ENCODE data around the gene OR10A6.

OR10A6 gene

GRCh38 chr11:7911011-7911410 is 20.1 kb downstream of the OR10A6 start:
- Histone ChIP-seq H3K9me3 (ENCODE audit: control insufficient read depth in 1 of 2, low read length in 2 of 2) (no peaks in the 10 kb centered on the region), H3K4me3 (ENCODE audit: low read depth in 1 of 2, low read length in 2 of 2) (no peak overlapping the region), H3K4me1 (ENCODE audit: control insufficient read depth in 1 of 2, insufficient read depth in 2 of 2, low read length in 2 of 2) (no peaks in the 10 kb centered on the region), H3K27me3 (ENCODE audit: control insufficient read depth in 1 of 2, insufficient read depth in 2 of 2, low read length in 2 of 2) (peaks cover 0 to 3% of the 10 kb centered on the region in 2 donors), H3K9ac (ENCODE audit: low read depth in 1 of 2, low read length in 2 of 2) (no peak overlapping the region), H3K27ac (ENCODE audit: low read depth, low read length) (no peak overlapping the region), H3K36me3 (ENCODE audit: control insufficient read depth in 1 of 2, insufficient read depth in 2 of 2, low read length in 2 of 2) (no peaks in the 10 kb centered on the region)

GRCh38 chr11:7910286-7910788 is 20.7 kb downstream of the OR10A6 start:
- H3K27me3 ChIP-seq (ENCODE audit: control insufficient read depth in 1 of 2, insufficient read depth in 2 of 2, low read length in 2 of 2), result peaks cover 0 to 3% of the 10 kb centered on the region in 2 donors

GRCh38 chr11:7909585-7910285 is 21.3 kb downstream of the OR10A6 start:
- Histone ChIP-seq H3K9ac (ENCODE audit: low read depth in 1 of 2, low read length in 2 of 2) (no peak overlapping the region), H3K4me1 (ENCODE audit: control insufficient read depth in 1 of 2, insufficient read depth in 2 of 2, low read length in 2 of 2) (no peaks in the 10 kb centered on the region), H3K27me3 (ENCODE audit: control insufficient read depth in 1 of 2, insufficient read depth in 2 of 2, low read length in 2 of 2) (peaks cover 0 to 3% of the 10 kb centered on the region in 2 donors), H3K9me3 (ENCODE audit: control insufficient read depth in 1 of 2, low read length in 2 of 2) (no peaks in the 10 kb centered on the region), H3K27ac (ENCODE audit: low read depth, low read length) (no peak overlapping the region), H3K4me3 (ENCODE audit: low read depth in 1 of 2, low read length in 2 of 2) (no peak overlapping the region), H3K36me3 (ENCODE audit: control insufficient read depth in 1 of 2, insufficient read depth in 2 of 2, low read length in 2 of 2) (no peaks in the 10 kb centered on the region)

More at GRCh38 chr11:7910286-7910788, 20.7 kb downstream of the OR10A6 start:
- H3K36me3 ChIP-seq (ENCODE audit: control insufficient read depth in 1 of 2, insufficient read depth in 2 of 2, low read length in 2 of 2), result no peaks in the 10 kb centered on the region
- H3K4me1 ChIP-seq (ENCODE audit: control insufficient read depth in 1 of 2, insufficient read depth in 2 of 2, low read length in 2 of 2), result no peaks in the 10 kb centered on the region
- no peak overlapping the region for H3K27ac ChIP-seq (ENCODE audit: low read depth, low read length)
- no peak overlapping the region for H3K9ac ChIP-seq (ENCODE audit: low read depth in 1 of 2, low read length in 2 of 2)
- no peak overlapping the region for H3K4me3 ChIP-seq (ENCODE audit: low read depth in 1 of 2, low read length in 2 of 2)
- no peaks in the 10 kb centered on the region for H3K9me3 ChIP-seq (ENCODE audit: control insufficient read depth in 1 of 2, low read length in 2 of 2)

GRCh38 chr11:7907121-7907520 is 23.9 kb downstream of the OR10A6 start:
- Histone ChIP-seq H3K9ac (ENCODE audit: low read depth in 1 of 2, low read length in 2 of 2) (no peak overlapping the region), H3K9me3 (ENCODE audit: control insufficient read depth in 1 of 2, low read length in 2 of 2) (no peaks in the 10 kb centered on the region), H3K4me1 (ENCODE audit: control insufficient read depth in 1 of 2, insufficient read depth in 2 of 2, low read length in 2 of 2) (no peaks in the 10 kb centered on the region), H3K27ac (ENCODE audit: low read depth, low read length) (no peak overlapping the region), H3K27me3 (ENCODE audit: control insufficient read depth in 1 of 2, insufficient read depth in 2 of 2, low read length in 2 of 2) (peaks cover 0 to 6% of the 10 kb centered on the region in 2 donors), H3K4me3 (ENCODE audit: low read depth in 1 of 2, low read length in 2 of 2) (no peak overlapping the region), H3K36me3 (ENCODE audit: control insufficient read depth in 1 of 2, insufficient read depth in 2 of 2, low read length in 2 of 2) (no peaks in the 10 kb centered on the region)

- Histone ChIP-seq H3K9me3 (ENCODE audit: control insufficient read depth in 1 of 2, low read length in 2 of 2) (no peaks in the 10 kb centered on the region), H3K36me3 (ENCODE audit: control insufficient read depth in 1 of 2, insufficient read depth in 2 of 2, low read length in 2 of 2) (no peaks in the 10 kb centered on the region), H3K27me3 (ENCODE audit: control insufficient read depth in 1 of 2, insufficient read depth in 2 of 2, low read length in 2 of 2) (peaks cover 0 to 3% of the 10 kb centered on the region in 2 donors), H3K9ac (ENCODE audit: low read depth in 1 of 2, low read length in 2 of 2) (no peak overlapping the region), H3K27ac (ENCODE audit: low read depth, low read length) (no peak overlapping the region), H3K4me1 (ENCODE audit: control insufficient read depth in 1 of 2, insufficient read depth in 2 of 2, low read length in 2 of 2) (no peaks in the 10 kb centered on the region), H3K4me3 (ENCODE audit: low read depth in 1 of 2, low read length in 2 of 2) (no peak overlapping the region)
Measured at GRCh38 chr11:7906481-7906880, 24.6 kb downstream of the OR10A6 start.

GRCh38 chr11:7905961-7906429 is 25.1 kb downstream of the OR10A6 start:
- Histone ChIP-seq H3K27me3 (ENCODE audit: control insufficient read depth in 1 of 2, insufficient read depth in 2 of 2, low read length in 2 of 2) (peaks cover 0 to 2% of the 10 kb centered on the region in 2 donors), H3K36me3 (ENCODE audit: control insufficient read depth in 1 of 2, insufficient read depth in 2 of 2, low read length in 2 of 2) (no peaks in the 10 kb centered on the region), H3K9me3 (ENCODE audit: control insufficient read depth in 1 of 2, low read length in 2 of 2) (no peaks in the 10 kb centered on the region), H3K4me1 (ENCODE audit: control insufficient read depth in 1 of 2, insufficient read depth in 2 of 2, low read length in 2 of 2) (no peaks in the 10 kb centered on the region), H3K4me3 (ENCODE audit: low read depth in 1 of 2, low read length in 2 of 2) (no peak overlapping the region), H3K27ac (ENCODE audit: low read depth, low read length) (no peak overlapping the region), H3K9ac (ENCODE audit: low read depth in 1 of 2, low read length in 2 of 2) (no peak overlapping the region)

GRCh38 chr11:7905549-7905948 is 25.5 kb downstream of the OR10A6 start:
- Histone ChIP-seq H3K4me1 (ENCODE audit: control insufficient read depth in 1 of 2, insufficient read depth in 2 of 2, low read length in 2 of 2) (no peaks in the 10 kb centered on the region), H3K4me3 (ENCODE audit: low read depth in 1 of 2, low read length in 2 of 2) (no peak overlapping the region), H3K9ac (ENCODE audit: low read depth in 1 of 2, low read length in 2 of 2) (no peak overlapping the region), H3K9me3 (ENCODE audit: control insufficient read depth in 1 of 2, low read length in 2 of 2) (no peaks in the 10 kb centered on the region), H3K27ac (ENCODE audit: low read depth, low read length) (no peak overlapping the region), H3K36me3 (ENCODE audit: control insufficient read depth in 1 of 2, insufficient read depth in 2 of 2, low read length in 2 of 2) (no peaks in the 10 kb centered on the region), H3K27me3 (ENCODE audit: control insufficient read depth in 1 of 2, insufficient read depth in 2 of 2, low read length in 2 of 2) (peaks cover 0 to 2% of the 10 kb centered on the region in 2 donors)

- peaks cover 0 to 2% of the 10 kb centered on the region in 2 donors for H3K27me3 ChIP-seq (ENCODE audit: control insufficient read depth in 1 of 2, insufficient read depth in 2 of 2, low read length in 2 of 2)
- no peaks in the 10 kb centered on the region for H3K4me1 ChIP-seq (ENCODE audit: control insufficient read depth in 1 of 2, insufficient read depth in 2 of 2, low read length in 2 of 2)
- H3K9me3 ChIP-seq (ENCODE audit: control insufficient read depth in 1 of 2, low read length in 2 of 2), result no peaks in the 10 kb centered on the region
- H3K27ac ChIP-seq (ENCODE audit: low read depth, low read length), result no peak overlapping the region
- no peak overlapping the region for H3K4me3 ChIP-seq (ENCODE audit: low read depth in 1 of 2, low read length in 2 of 2)
- no peaks in the 10 kb centered on the region for H3K36me3 ChIP-seq (ENCODE audit: control insufficient read depth in 1 of 2, insufficient read depth in 2 of 2, low read length in 2 of 2)
- no peak overlapping the region for H3K9ac ChIP-seq (ENCODE audit: low read depth in 1 of 2, low read length in 2 of 2)
Measured at GRCh38 chr11:7904917-7905316, 26.2 kb downstream of the OR10A6 start.

- Histone ChIP-seq H3K9me3 (ENCODE audit: control insufficient read depth in 1 of 2, low read length in 2 of 2) (no peaks in the 10 kb centered on the region), H3K36me3 (ENCODE audit: control insufficient read depth in 1 of 2, insufficient read depth in 2 of 2, low read length in 2 of 2) (no peaks in the 10 kb centered on the region), H3K4me1 (ENCODE audit: control insufficient read depth in 1 of 2, insufficient read depth in 2 of 2, low read length in 2 of 2) (no peaks in the 10 kb centered on the region), H3K27me3 (ENCODE audit: control insufficient read depth in 1 of 2, insufficient read depth in 2 of 2, low read length in 2 of 2) (peaks cover 0 to 2% of the 10 kb centered on the region in 2 donors), H3K9ac (ENCODE audit: low read depth in 1 of 2, low read length in 2 of 2) (no peak overlapping the region), H3K27ac (ENCODE audit: low read depth, low read length) (no peak overlapping the region), H3K4me3 (ENCODE audit: low read depth in 1 of 2, low read length in 2 of 2) (no peak overlapping the region)
Measured at GRCh38 chr11:7903940-7904339, 27.1 kb downstream of the OR10A6 start.

GRCh38 chr11:7901319-7901854 is 29.7 kb downstream of the OR10A6 start:
- H3K4me3 ChIP-seq (ENCODE audit: low read depth in 1 of 2, low read length in 2 of 2), result no peak overlapping the region
- no peaks in the 10 kb centered on the region for H3K9me3 ChIP-seq (ENCODE audit: control insufficient read depth in 1 of 2, low read length in 2 of 2)
- H3K27ac ChIP-seq (ENCODE audit: low read depth, low read length), result no peak overlapping the region
- no peaks in the 10 kb centered on the region for H3K4me1 ChIP-seq (ENCODE audit: control insufficient read depth in 1 of 2, insufficient read depth in 2 of 2, low read length in 2 of 2)
- no peaks in the 10 kb centered on the region for H3K36me3 ChIP-seq (ENCODE audit: control insufficient read depth in 1 of 2, insufficient read depth in 2 of 2, low read length in 2 of 2)
- H3K27me3 ChIP-seq (ENCODE audit: control insufficient read depth in 1 of 2, insufficient read depth in 2 of 2, low read length in 2 of 2), result peaks cover 0 to 2% of the 10 kb centered on the region in 2 donors
- no peak overlapping the region for H3K9ac ChIP-seq (ENCODE audit: low read depth in 1 of 2, low read length in 2 of 2)

All from duodenal mucosa (tissue), 2 donors.